Natural killer cell (primary cell): ENCODE measurements around the gene AKR1C8. TPM values are rescaled to one million over a fixed set of nuclear protein-coding genes. Genes with fewer than 3 reads are reported as not detected.

ENCODE experiments used
- ATAC-seq, 3 donors: fragments of 150-1000 bp in 2 of 3; fragments of 200-7000 bp in 1 of 3; cut with Tn5 transposase; 1 replicate in 1 of 3; 2 replicates in 2 of 3; pipeline ENCODE4 v1.10.0; 2021; ENCODE audit warnings: mild to moderate bottlenecking in 2 of 3, moderate library complexity in 2 of 3
- DNase-seq, 2 donors: peaks; one replicate each; pipeline versions ENCODE4 v3.0.0 to v3.0.0-alpha.2; 2013 to 2021; ENCODE audit warnings: mixed read lengths in 1 of 2
- H3K27ac ChIP-seq: one replicate; pipeline ENCODE4 v1.5.1; 2013; ENCODE audit warnings: mild to moderate bottlenecking, low read length
- H3K27me3 ChIP-seq: one replicate; pipeline ENCODE4 v1.6.1; 2013; ENCODE audit warnings: low read length; ENCODE audit not compliant: control insufficient read depth, insufficient read depth
- H3K36me3 ChIP-seq: one replicate; pipeline ENCODE4 v1.6.1; 2013; ENCODE audit warnings: low read length; ENCODE audit not compliant: control insufficient read depth, insufficient read depth
- H3K4me1 ChIP-seq: one replicate; pipeline ENCODE4 v1.6.1; 2013; ENCODE audit warnings: low read length; ENCODE audit not compliant: control insufficient read depth, insufficient read depth
- H3K4me3 ChIP-seq: one replicate; pipeline ENCODE4 v1.5.1; 2013; ENCODE audit warnings: low read length
- H3K9me3 ChIP-seq: one replicate; pipeline ENCODE4 v1.6.1; 2013; ENCODE audit warnings: low read length; ENCODE audit not compliant: control insufficient read depth, insufficient read depth
- H3K27ac Mint-ChIP-seq, 2 donors: one replicate each; pipeline ENCODE4 v1.8.0; 2022; ENCODE audit warnings: mild to moderate bottlenecking in 2 of 2, mixed read lengths in 2 of 2, moderate library complexity in 1 of 2
- H3K27me3 Mint-ChIP-seq, 2 donors: one replicate each; pipeline ENCODE4 v1.8.0; 2022; ENCODE audit warnings: low read depth in 2 of 2, mixed read lengths in 2 of 2
- H3K36me3 Mint-ChIP-seq: one replicate; pipeline ENCODE4 v1.8.0; 2022; ENCODE audit warnings: mixed read lengths
- H3K4me1 Mint-ChIP-seq, 2 donors: one replicate each; pipeline ENCODE4 v1.8.0; 2022; ENCODE audit warnings: mixed read lengths in 2 of 2
- H3K4me3 Mint-ChIP-seq: one replicate; pipeline ENCODE4 v1.8.0; 2022; ENCODE audit warnings: mild to moderate bottlenecking, moderate library complexity, mixed read lengths
- H3K9me3 Mint-ChIP-seq, 2 donors: one replicate each; pipeline ENCODE4 v1.8.0; 2022; ENCODE audit warnings: mixed read lengths in 2 of 2
- CTCF ChIP-seq: fragments of 200-600 bp; IDR thresholded peaks from one replicate; pipeline ENCODE4 v1.8.0; 2022; ENCODE audit warnings: antibody characterized with exemption
- WGBS: methylation state at CpG from one replicate; pipeline ENCODE4 v1.1.7; 2013; ENCODE audit warnings: missing lambda C conversion rate; ENCODE audit not compliant: insufficient coverage; 5-methylcytosine and 5-hydroxymethylcytosine counted together
- intact Hi-C: fragments of 100-400 bp; cut with micrococcal nuclease; formaldehyde crosslinking; loops from one replicate; pipeline ENCODE4 v1.14.2; 2022
- total RNA-seq, 4 donors: library from RNA; stranded (reverse); fragments of 120-200 nt in 1 of 4; gene quantifications; one replicate each; pipeline versions ENCODE4 v1.2.3 to v1.2.4, GENCODE V29; 2013 to 2022

Gene AKR1C8
- total RNA-seq, 3 donors from 2014 or later (not counting 1 experiment from before 2014, with no cell fraction given), result 4.1 to 7.2 (median 4.1) TPM

- H3K4me1 ChIP-seq, result no peaks in the 10 kb centered on the region
- Mint-ChIP-seq H3K4me3 (no peak overlapping the region), H3K4me1 (no peaks in the 10 kb centered on the region), H3K36me3 (peaks cover 28% of the 10 kb centered on the region), H3K27me3 (peaks cover 0 to 3% of the 10 kb centered on the region in 2 donors), H3K9me3 (peaks cover 3 to 4% of the 10 kb centered on the region in 2 donors), H3K27ac (no peak overlapping the region)
- H3K27me3 ChIP-seq, result no peaks in the 10 kb centered on the region
- ATAC-seq (no peak), DNase-seq (no peak)
- intact Hi-C loops, result no loop called here
- WGBS, result 93% methylated on average over 8 of the region's 8 CpGs
- TF ChIP-seq CTCF, result no peak
- H3K36me3 ChIP-seq, result no peaks in the 10 kb centered on the region
- no peak overlapping the region for H3K4me3 ChIP-seq
- H3K9me3 ChIP-seq, result peaks cover 6% of the 10 kb centered on the region
- no peak overlapping the region for H3K27ac ChIP-seq
Measured at GRCh38 chr10:5199398-5199797, 14.4 kb upstream of the AKR1C8 start.

GRCh38 chr10:5198386-5198785 is 13.4 kb upstream of the AKR1C8 start:
- H3K36me3 Mint-ChIP-seq, result peaks cover 21% of the 10 kb centered on the region
- DNase-seq, result no peak
- H3K27ac Mint-ChIP-seq, result no peak overlapping the region
- intact Hi-C loops, result no loop called here
- no peaks in the 10 kb centered on the region for H3K4me1 ChIP-seq
- no peak for ATAC-seq
- peaks cover 5% of the 10 kb centered on the region for H3K9me3 ChIP-seq
- no peaks in the 10 kb centered on the region for H3K27me3 ChIP-seq
- H3K4me3 ChIP-seq, result no peak overlapping the region
- H3K4me3 Mint-ChIP-seq, result no peak overlapping the region
- no peaks in the 10 kb centered on the region for H3K36me3 ChIP-seq
- no peak overlapping the region for H3K27ac ChIP-seq
- H3K9me3 Mint-ChIP-seq, result peaks cover 3 to 4% of the 10 kb centered on the region in 2 donors
- no peaks in the 10 kb centered on the region for H3K4me1 Mint-ChIP-seq
- 100% methylated on average over 1 of the region's 3 CpGs for whole genome bisulfite sequencing
- H3K27me3 Mint-ChIP-seq, result peaks cover 0 to 3% of the 10 kb centered on the region in 2 donors
- no peak for TF ChIP-seq CTCF

- intact Hi-C loops, result no loop called here
- H3K4me3 Mint-ChIP-seq, result no peak within 1 kb of the TSS
- no peaks in the 10 kb centered on the region for H3K36me3 ChIP-seq
- DNase-seq (no peak), ATAC-seq (no peak)
- no peaks in the 10 kb centered on the region for H3K9me3 Mint-ChIP-seq
- 87% methylated on average over 4 of the region's 4 CpGs for WGBS
- no peaks in the 10 kb centered on the region for H3K9me3 ChIP-seq
- peaks cover 0 to 3% of the 10 kb centered on the region in 2 donors for H3K27me3 Mint-ChIP-seq
- no peaks in the 10 kb centered on the region for H3K4me1 Mint-ChIP-seq
- H3K4me3 ChIP-seq, result no peak within 1 kb of the TSS
- no peaks in the 10 kb centered on the region for H3K27me3 ChIP-seq
- H3K27ac ChIP-seq, result no peak within 1 kb of the TSS
- TF ChIP-seq CTCF, result no peak
- H3K4me1 ChIP-seq, result no peaks in the 10 kb centered on the region
- H3K27ac Mint-ChIP-seq, result no peak within 1 kb of the TSS
- peaks cover 5% of the 10 kb centered on the region for H3K36me3 Mint-ChIP-seq
Measured at GRCh38 chr10:5196702-5197113, 11.8 kb upstream of the AKR1C8 start, which contains the start of gene AKR1C4. TSS of gene AKR1C4 (plus strand) at chr10:5196837. CDS start at chr10:5196868, 31 bp downstream.

GRCh38 chr10:5195727-5196374 is 10.9 kb upstream of the AKR1C8 start:
- no peaks in the 10 kb centered on the region for H3K4me1 ChIP-seq
- Mint-ChIP-seq H3K27ac (no peak overlapping the region), H3K4me3 (no peak overlapping the region), H3K27me3 (peaks cover 0 to 3% of the 10 kb centered on the region in 2 donors), H3K36me3 (no peaks in the 10 kb centered on the region), H3K9me3 (no peaks in the 10 kb centered on the region), H3K4me1 (no peaks in the 10 kb centered on the region)
- ATAC-seq (no peak), DNase-seq (no peak)
- no peaks in the 10 kb centered on the region for H3K36me3 ChIP-seq
- H3K9me3 ChIP-seq, result no peaks in the 10 kb centered on the region
- H3K27me3 ChIP-seq, result no peaks in the 10 kb centered on the region
- no peak for TF ChIP-seq CTCF
- H3K4me3 ChIP-seq, result no peak overlapping the region
- no peak overlapping the region for H3K27ac ChIP-seq
- 93% methylated on average over 3 of the region's 6 CpGs for WGBS
- intact Hi-C loops, result no loop called here
